ENCODE data around the gene MORF4L1. TPM values are rescaled to one million over a fixed set of nuclear protein-coding genes. Genes with fewer than 3 reads are reported as not detected.

MORF4L1 gene
- total RNA-seq, 2 donors from 2014 or later = 457 to 505 TPM

- 90 to 92% methylated on average over 35 to 52 of the region's 52 CpGs for WGBS, 2 experiments (ENCODE audit: insufficient coverage in 1 of 2, insufficient read length in 1 of 2)
- no peak for DNase-seq
- no peaks in the 10 kb centered on the region for H3K36me3 Mint-ChIP-seq (ENCODE audit: low read depth)
- H3K4me3 ChIP-seq (ENCODE audit: low read length) = no peak overlapping the region
- no peaks in the 10 kb centered on the region for H3K9me3 Mint-ChIP-seq
- H3K27me3 ChIP-seq (ENCODE audit: control insufficient read depth, insufficient read depth, low read length, poor library complexity, severe bottlenecking) = no peaks in the 10 kb centered on the region
- no peak overlapping the region for H3K27ac Mint-ChIP-seq
- no peak overlapping the region for H3K27ac ChIP-seq (ENCODE audit: low read depth, low read length)
- no peaks in the 10 kb centered on the region for H3K9me3 ChIP-seq (ENCODE audit: control insufficient read depth, low read length)
- H3K4me1 Mint-ChIP-seq = peaks cover 2% of the 10 kb centered on the region
- TF ChIP-seq CTCF (conservative IDR thresholded peaks at IDR 0.05) = no peak
- H3K4me1 ChIP-seq (ENCODE audit: control insufficient read depth, insufficient read depth, low read length) = no peaks in the 10 kb centered on the region
- no peak overlapping the region for H3K9ac ChIP-seq (ENCODE audit: extremely low read depth, low read length, poor library complexity, severe bottlenecking)
- no peak overlapping the region for H3K4me3 Mint-ChIP-seq
- peaks cover 2% of the 10 kb centered on the region for H3K27me3 Mint-ChIP-seq (ENCODE audit: insufficient read depth)
- no peaks in the 10 kb centered on the region for H3K36me3 ChIP-seq (ENCODE audit: control insufficient read depth, insufficient read depth, low read length)
These were observed 42.0 kb upstream of the MORF4L1 start for GRCh38 chr15:78830514-78831228.

GRCh38 chr15:78831229-78832207 is 41.2 kb upstream of the MORF4L1 start:
- no peaks in the 10 kb centered on the region for H3K36me3 ChIP-seq (ENCODE audit: control insufficient read depth, insufficient read depth, low read length)
- Mint-ChIP-seq H3K4me3 (no peak overlapping the region), H3K36me3 (ENCODE audit: low read depth) (no peaks in the 10 kb centered on the region), H3K4me1 (no peaks in the 10 kb centered on the region), H3K9me3 (no peaks in the 10 kb centered on the region), H3K27ac (no peak overlapping the region), H3K27me3 (ENCODE audit: insufficient read depth) (peaks cover 2% of the 10 kb centered on the region)
- peak; percentile 66 for DNase-seq
- H3K27me3 ChIP-seq (ENCODE audit: control insufficient read depth, insufficient read depth, low read length, poor library complexity, severe bottlenecking) = no peaks in the 10 kb centered on the region
- no peak overlapping the region for H3K9ac ChIP-seq (ENCODE audit: extremely low read depth, low read length, poor library complexity, severe bottlenecking)
- no peak overlapping the region for H3K4me3 ChIP-seq (ENCODE audit: low read length)
- H3K27ac ChIP-seq (ENCODE audit: low read depth, low read length) = no peak overlapping the region
- no peak for TF ChIP-seq CTCF (conservative IDR thresholded peaks at IDR 0.05)
- 94 to 95% methylated on average over 66 to 73 of the region's 73 CpGs for WGBS, 2 experiments (ENCODE audit: insufficient coverage in 1 of 2, insufficient read length in 1 of 2)
- no peaks in the 10 kb centered on the region for H3K4me1 ChIP-seq (ENCODE audit: control insufficient read depth, insufficient read depth, low read length)
- H3K9me3 ChIP-seq (ENCODE audit: control insufficient read depth, low read length) = no peaks in the 10 kb centered on the region

GRCh38 chr15:78836333-78836732 is 36.4 kb upstream of the MORF4L1 start:
- WGBS, 2 experiments (ENCODE audit: insufficient coverage in 1 of 2, insufficient read length in 1 of 2) = 91 to 100% methylated on average over 1 of the region's 1 CpG

More at GRCh38 chr15:78836333-78836732, 36.4 kb upstream of the MORF4L1 start:
- no peak overlapping the region for H3K4me3 Mint-ChIP-seq
- Histone ChIP-seq H3K4me3 (ENCODE audit: low read length) (no peak overlapping the region), H3K4me1 (ENCODE audit: control insufficient read depth, insufficient read depth, low read length) (no peaks in the 10 kb centered on the region), H3K9me3 (ENCODE audit: control insufficient read depth, low read length) (no peaks in the 10 kb centered on the region), H3K9ac (ENCODE audit: extremely low read depth, low read length, poor library complexity, severe bottlenecking) (no peak overlapping the region), H3K27ac (ENCODE audit: low read depth, low read length) (no peak overlapping the region), H3K36me3 (ENCODE audit: control insufficient read depth, insufficient read depth, low read length) (no peaks in the 10 kb centered on the region), H3K27me3 (ENCODE audit: control insufficient read depth, insufficient read depth, low read length, poor library complexity, severe bottlenecking) (no peaks in the 10 kb centered on the region)
- no peaks in the 10 kb centered on the region for H3K36me3 Mint-ChIP-seq (ENCODE audit: low read depth)
- no peaks in the 10 kb centered on the region for H3K4me1 Mint-ChIP-seq
- H3K27ac Mint-ChIP-seq = no peak overlapping the region
- TF ChIP-seq CTCF (conservative IDR thresholded peaks at IDR 0.05) = no peak
- H3K27me3 Mint-ChIP-seq (ENCODE audit: insufficient read depth) = peaks cover 2% of the 10 kb centered on the region
- no peaks in the 10 kb centered on the region for H3K9me3 Mint-ChIP-seq
- no peak for DNase-seq

Data from endodermal cell (in vitro differentiated cells).